ENCODE results near the gene SNX4.
A peak's percentile ranks its signal among the peaks of the same experiment; 100 is the strongest.
"Not testable (repeated sequence)": the region's sequence is repeated elsewhere in the genome, so short reads cannot be mapped to it uniquely, and the experiment has no call there.

Gene SNX4

GRCh38 chr3:125519678-125520562, at the start of gene SNX4:
TSS of gene SNX4 (minus strand) at chr3:125520202. CDS start at chr3:125520172, 30 bp downstream.
- DNase-seq (ENCODE audit: low spot score): peak; percentile 92
- TF ChIP-seq, protein P1, sequence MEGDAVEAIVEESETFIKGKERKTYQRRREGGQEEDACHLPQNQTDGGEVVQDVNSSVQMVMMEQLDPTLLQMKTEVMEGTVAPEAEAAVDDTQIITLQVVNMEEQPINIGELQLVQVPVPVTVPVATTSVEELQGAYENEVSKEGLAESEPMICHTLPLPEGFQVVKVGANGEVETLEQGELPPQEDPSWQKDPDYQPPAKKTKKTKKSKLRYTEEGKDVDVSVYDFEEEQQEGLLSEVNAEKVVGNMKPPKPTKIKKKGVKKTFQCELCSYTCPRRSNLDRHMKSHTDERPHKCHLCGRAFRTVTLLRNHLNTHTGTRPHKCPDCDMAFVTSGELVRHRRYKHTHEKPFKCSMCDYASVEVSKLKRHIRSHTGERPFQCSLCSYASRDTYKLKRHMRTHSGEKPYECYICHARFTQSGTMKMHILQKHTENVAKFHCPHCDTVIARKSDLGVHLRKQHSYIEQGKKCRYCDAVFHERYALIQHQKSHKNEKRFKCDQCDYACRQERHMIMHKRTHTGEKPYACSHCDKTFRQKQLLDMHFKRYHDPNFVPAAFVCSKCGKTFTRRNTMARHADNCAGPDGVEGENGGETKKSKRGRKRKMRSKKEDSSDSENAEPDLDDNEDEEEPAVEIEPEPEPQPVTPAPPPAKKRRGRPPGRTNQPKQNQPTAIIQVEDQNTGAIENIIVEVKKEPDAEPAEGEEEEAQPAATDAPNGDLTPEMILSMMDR (IDR thresholded peaks at IDR 0.05; ENCODE audit: extremely low read depth, missing control alignments): no peak

DNA sequence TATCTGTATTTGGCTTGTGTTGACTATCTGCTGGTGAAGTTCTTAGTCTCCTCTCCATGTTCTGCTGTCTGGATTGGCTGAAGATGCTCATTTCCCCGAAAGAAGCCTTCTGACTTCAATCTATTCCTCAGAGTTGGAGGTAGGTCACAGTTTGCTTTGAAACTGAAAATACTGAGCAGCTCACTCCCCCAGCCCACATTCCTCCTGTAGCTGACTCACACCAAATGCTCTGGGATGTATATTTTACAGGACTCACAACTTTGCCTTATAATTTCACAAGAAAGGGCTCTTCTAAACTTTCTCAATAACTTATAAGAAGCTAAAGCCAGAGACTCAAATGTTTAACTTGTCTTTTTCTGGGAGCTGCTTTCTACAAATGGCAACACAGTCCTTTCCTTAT, 36.3 kb upstream of the SNX4 start:
- DNase-seq (ENCODE audit: low spot score): no peak
- TF ChIP-seq, protein P1 (IDR thresholded peaks at IDR 0.05; ENCODE audit: extremely low read depth, missing control alignments): no peak

DNA sequence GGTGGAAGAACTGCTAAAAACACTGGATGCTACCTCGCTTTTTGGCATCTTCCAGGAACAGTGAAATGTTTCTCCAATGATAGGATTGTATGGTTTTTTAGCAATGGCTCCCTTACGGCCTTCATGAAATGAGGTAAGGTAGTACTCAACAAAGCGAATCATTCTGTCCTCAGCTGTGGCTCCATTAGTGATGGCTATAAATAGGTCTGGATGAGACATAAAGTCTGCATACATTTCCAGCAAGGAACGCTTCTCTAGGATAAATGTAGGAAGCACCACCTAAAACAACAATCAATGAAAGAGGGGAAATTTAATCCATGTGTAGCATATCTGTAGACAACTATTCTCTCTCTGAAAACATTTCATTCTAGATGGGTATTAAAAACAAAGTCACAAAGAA, 32.4 kb upstream of the SNX4 start:
- no peak for DNase-seq (ENCODE audit: low spot score)
- TF ChIP-seq, protein P1 (IDR thresholded peaks at IDR 0.05; ENCODE audit: extremely low read depth, missing control alignments): no peak

DNA sequence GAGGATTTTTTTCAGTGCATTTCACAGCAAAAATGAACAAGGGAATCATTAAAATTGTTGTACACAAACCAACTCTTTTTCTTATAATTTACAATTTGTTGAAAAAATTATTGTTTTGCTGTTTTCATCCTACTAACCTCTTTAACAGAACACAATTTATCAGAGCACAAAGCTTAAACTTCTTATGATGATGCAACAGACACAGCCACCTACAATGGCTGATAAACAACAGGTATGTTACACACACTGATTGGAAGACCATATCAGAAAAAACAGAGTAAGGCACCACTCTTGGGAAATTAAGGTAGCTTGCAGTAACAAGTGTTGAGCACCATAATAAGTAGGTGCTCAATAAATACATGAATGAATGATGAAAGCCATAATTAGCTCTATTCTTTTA, 8.9 kb upstream of the SNX4 start:
- TF ChIP-seq, protein P1 (IDR thresholded peaks at IDR 0.05; ENCODE audit: extremely low read depth, missing control alignments): no peak
- DNase-seq (ENCODE audit: low spot score): no peak

GRCh38 chr3:125525153-125525552, 5.2 kb upstream of the SNX4 start:
- DNase-seq (ENCODE audit: low spot score): no peak
- TF ChIP-seq, protein P1 (IDR thresholded peaks at IDR 0.05; ENCODE audit: extremely low read depth, missing control alignments): no peak

DNA sequence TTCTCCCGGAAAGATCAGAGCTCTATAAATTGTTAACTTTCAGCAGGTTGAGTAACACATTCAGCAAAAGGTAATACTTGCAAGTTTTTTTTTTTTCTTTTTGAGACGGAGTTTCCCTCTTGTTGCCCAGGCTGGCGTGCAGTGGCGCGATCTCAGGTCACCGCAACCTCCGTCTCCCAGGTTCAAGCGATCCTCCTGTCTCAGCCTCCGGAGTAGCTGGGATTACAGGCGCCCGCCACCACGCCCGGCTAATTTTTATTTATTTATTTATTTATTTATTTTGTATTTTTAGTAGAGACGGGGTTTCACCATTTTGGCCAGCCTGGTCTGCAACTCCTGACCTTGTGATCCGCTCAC, 539 bp upstream of the SNX4 start:
- DNase-seq (ENCODE audit: low spot score): not testable (repeated sequence)

GRCh38 chr3:125515421-125515820, 4.6 kb downstream of the SNX4 start:
- DNase-seq (ENCODE audit: low spot score): no peak
- TF ChIP-seq, protein P1 (IDR thresholded peaks at IDR 0.05; ENCODE audit: extremely low read depth, missing control alignments): no peak

Data from GM20000 (cell line).